SK-N-SH (cell line): ENCODE results near the gene NR1H2. TPM values are rescaled to one million over a fixed set of nuclear protein-coding genes. Genes with fewer than 3 reads are reported as not detected.

Experiments
- CTCF ChIA-PET: fragments of 300-600, 350-600 bp; formaldehyde crosslinking; extraction: SDS; loops from one replicate; lab custom pipeline; 2021; lab: Yijun Ruan, JAX
- POLR2A ChIA-PET: fragments of 350-600 bp; sonication (Branson Sonifier 250); formaldehyde crosslinking; extraction: SDS; loops from one replicate; lab custom pipeline; 2020; ENCODE audit warnings: antibody characterized with exemption, inconsistent platforms; lab: Yijun Ruan, JAX
- DNase-seq: peaks from one replicate; pipeline ENCODE4 v3.0.0; 2012
- H2AFZ ChIP-seq: fragments of 200-600 bp; sonication (generic); 2 replicates; pipeline ENCODE4 v1.8.1; 2016; ENCODE audit warnings: antibody characterized with exemption, mild to moderate bottlenecking, low read depth
- H3F3A ChIP-seq: fragments of 200-600 bp; sonication (generic); replicated peaks from 2 replicates; pipeline ENCODE3; 2016; ENCODE audit warnings: antibody characterized with exemption, mild to moderate bottlenecking; ENCODE audit not compliant: insufficient read depth
- H3K27ac ChIP-seq, 2 experiments: fragments of 200-500 bp in 1 of 2; fragments of 200-600 bp in 1 of 2; sonication (Bioruptor generic) in 1 of 2; sonication (generic), shearing (Covaris generic) in 1 of 2; 2 replicates each; pipeline versions ENCODE4 v1.5.1 to v1.6.1; 2014 to 2016; ENCODE audit warnings: low read depth in 2 of 2, inconsistent platforms in 1 of 2, low read length in 1 of 2, mild to moderate bottlenecking in 1 of 2, mixed read lengths in 1 of 2
- H3K27me3 ChIP-seq: fragments of 200-600 bp; sonication (generic), shearing (Covaris generic); 2 replicates; pipeline ENCODE4 v1.6.1; 2016; ENCODE audit warnings: mixed run types; ENCODE audit not compliant: insufficient read depth
- H3K36me3 ChIP-seq, 2 experiments: fragments of 200-500 bp in 1 of 2; fragments of 200-600 bp in 1 of 2; sonication (Bioruptor generic) in 1 of 2; sonication (generic) in 1 of 2; replicated peaks in 1 of 2; 2 replicates each; pipeline versions ENCODE3 to v1.5.1; 2014 to 2016; ENCODE audit warnings: low read length in 1 of 2, mild to moderate bottlenecking in 1 of 2; ENCODE audit not compliant: insufficient read depth in 2 of 2, control insufficient read depth in 1 of 2
- H3K4me1 ChIP-seq, 2 experiments: fragments of 200-500 bp in 1 of 2; fragments of 200-600 bp in 1 of 2; sonication (Bioruptor generic) in 1 of 2; sonication (generic), shearing (Covaris generic) in 1 of 2; 2 replicates each; pipeline versions ENCODE4 v1.5.1 to v1.6.1; 2014 to 2016; ENCODE audit warnings: low read depth in 1 of 2, low read length in 1 of 2, mixed run types in 1 of 2; ENCODE audit not compliant: insufficient read depth in 2 of 2, control insufficient read depth in 1 of 2
- H3K4me2 ChIP-seq: fragments of 200-600 bp; sonication (generic), shearing (Covaris generic); 2 replicates; pipeline ENCODE4 v1.6.1; 2017; ENCODE audit warnings: mixed run types
- H3K4me3 ChIP-seq, 2 experiments: fragments of 200-500 bp in 1 of 2; fragments of 200-600 bp in 1 of 2; sonication (Bioruptor generic) in 1 of 2; sonication (generic), shearing (Covaris generic) in 1 of 2; 2 replicates each; pipeline versions ENCODE4 v1.5.1 to v1.8.1; 2014 to 2016; ENCODE audit warnings: low read depth in 2 of 2, inconsistent platforms in 1 of 2, low read length in 1 of 2, mild to moderate bottlenecking in 1 of 2, mixed read lengths in 1 of 2, moderate library complexity in 1 of 2
- H3K79me2 ChIP-seq: fragments of 200-600 bp; sonication (generic); 2 replicates; pipeline ENCODE4 v1.8.1; 2017; ENCODE audit warnings: mild to moderate bottlenecking; ENCODE audit not compliant: insufficient read depth
- H3K9ac ChIP-seq: fragments of 200-600 bp; sonication (generic); 2 replicates; pipeline ENCODE4 v1.6.1; 2017; ENCODE audit warnings: mixed run types
- H3K9me2 ChIP-seq: fragments of 200-600 bp; sonication (generic); 2 replicates; pipeline ENCODE4 v1.6.1; 2017; ENCODE audit warnings: mixed run types
- H3K9me3 ChIP-seq: fragments of 200-600 bp; sonication (generic); 2 replicates; pipeline ENCODE4 v1.6.1; 2017; ENCODE audit warnings: mixed run types, mild to moderate bottlenecking, moderate library complexity
- H4K20me1 ChIP-seq: fragments of 200-600 bp; sonication (generic); 2 replicates; pipeline ENCODE4 v1.6.1; 2017; ENCODE audit warnings: mild to moderate bottlenecking, mixed run types; ENCODE audit not compliant: insufficient read depth
- CHD2 ChIP-seq: fragments of 150-350 bp; IDR thresholded peaks from 2 replicates; pipeline ENCODE4 v1.6.1; 2018; ENCODE audit warnings: low read length; ENCODE audit not compliant: partially characterized antibody
- CTCF ChIP-seq: fragments of 200-600 bp; sonication (generic); IDR thresholded peaks from 2 replicates; pipeline ENCODE4 v1.6.1; 2017; ENCODE audit warnings: antibody characterized with exemption, mild to moderate bottlenecking, moderate library complexity
- ELF1 ChIP-seq: IDR thresholded peaks from 2 replicates; pipeline ENCODE4 v1.4.0; 2012
- EZH2phosphoT487 ChIP-seq: fragments of 200-600 bp; sonication (generic); IDR thresholded peaks from 2 replicates; pipeline ENCODE4 v1.6.1; 2017; ENCODE audit warnings: low read depth, mixed run types, mild to moderate bottlenecking, antibody characterized with exemption, moderate library complexity, borderline replicate concordance
- FOXJ3 ChIP-seq: sonication (generic); formaldehyde crosslinking; IDR thresholded peaks from 2 replicates; pipeline ENCODE4 v1.5.1; 2020; ENCODE audit warnings: mild to moderate bottlenecking, missing genetic modification reagents
- GABPA ChIP-seq: IDR thresholded peaks from 2 replicates; pipeline ENCODE4 v1.4.0; 2012; ENCODE audit warnings: low read depth, mild to moderate bottlenecking
- GATA2 ChIP-seq: sonication (generic); formaldehyde crosslinking; IDR thresholded peaks from 2 replicates; pipeline ENCODE4 v1.5.0; 2020; ENCODE audit warnings: mild to moderate bottlenecking, missing genetic modification reagents
- IRF3 ChIP-seq: fragments of 150-350 bp; IDR thresholded peaks from 2 replicates; pipeline ENCODE4 v1.6.1; 2016; ENCODE audit warnings: mild to moderate bottlenecking, low read depth, low read length
- JUND ChIP-seq: IDR thresholded peaks from 2 replicates; pipeline ENCODE4 v1.4.0; 2012
- MXI1 ChIP-seq: IDR thresholded peaks from 2 replicates; pipeline ENCODE4 v1.6.1; 2012; ENCODE audit warnings: mild to moderate bottlenecking, low read depth, low read length, improper control_type of control experiment
- RAD21 ChIP-seq: IDR thresholded peaks from 2 replicates; pipeline ENCODE4 v1.6.1; 2012; ENCODE audit warnings: mild to moderate bottlenecking, low read length
- RCOR1 ChIP-seq: fragments of 150-350 bp; IDR thresholded peaks from 2 replicates; pipeline ENCODE4 v1.6.1; 2017; ENCODE audit warnings: antibody characterized with exemption, low read length
- TAF1 ChIP-seq: IDR thresholded peaks from 2 replicates; pipeline ENCODE4 v1.6.1; 2012; ENCODE audit warnings: low read depth, mild to moderate bottlenecking, low read length, moderate library complexity, borderline replicate concordance
- TCF12 ChIP-seq: IDR thresholded peaks from 2 replicates; pipeline ENCODE4 v1.4.0; 2012
- TEAD4 ChIP-seq: IDR thresholded peaks from 2 replicates; pipeline ENCODE4 v1.4.0; 2012; ENCODE audit warnings: mild to moderate bottlenecking, borderline replicate concordance; ENCODE audit not compliant: insufficient read depth
- USF1 ChIP-seq: IDR thresholded peaks from 2 replicates; pipeline ENCODE4 v1.4.0; 2012; ENCODE audit warnings: low read depth, borderline replicate concordance
- YY1 ChIP-seq: IDR thresholded peaks from 2 replicates; pipeline ENCODE4 v1.4.0; 2012; ENCODE audit warnings: low read depth, mild to moderate bottlenecking
- ZBTB33 ChIP-seq: IDR thresholded peaks from 2 replicates; pipeline ENCODE4 v1.4.0; 2012; ENCODE audit warnings: low read depth, borderline replicate concordance
- WGBS: methylation state at CpG from one replicate; pipeline ENCODE4 v1.1.6; 2017; ENCODE audit warnings: low lambda C conversion rate; 5-methylcytosine and 5-hydroxymethylcytosine counted together
- polyA plus RNA-seq, 3 experiments: library from polyadenylated mRNA; depleted of rRNA; stranded (reverse); fragments of >200 nt; gene quantifications; 2 replicates each; pipeline ENCODE4 v1.2.3, GENCODE V29; 2012

The NR1H2 gene
- polyA plus RNA-seq, 1 of the 3 experiments (the other 2 are of a cell fraction) = 108 TPM

GRCh38 chr19:50419580-50420035 lies 43.4 kb downstream of the NR1H2 start (continued):
- TF ChIP-seq YY1 = no peak

- Histone ChIP-seq H3K36me3 (no peaks in the 10 kb centered on the region), H3F3A (peaks cover 3% of the 10 kb centered on the region)
- TF ChIP-seq TCF12 (no peak), FOXJ3 (CRISPR knock-in tag) (no peak), IRF3 (no peak), GABPA (no peak), MXI1 (no peak), ELF1 (no peak), YY1 (no peak), USF1 (no peak), CTCF (no peak), TAF1 (no peak), ZBTB33 (no peak), GATA2 (no peak), RCOR1 (no peak), TEAD4 (no peak), RAD21 (no peak), CHD2 (no peak), JUND (no peak), EZH2phosphoT487 (no peak)
- TF ChIP-seq, all 33 proteins: peak for 0
- Histone ChIP-seq H3K4me3 (no peak overlapping the region), H3K27ac (no peak overlapping the region), H3K4me1 (no peaks in the 10 kb centered on the region), H2AFZ (no peak overlapping the region), H3K9me3 (no peaks in the 10 kb centered on the region), H3K9ac (no peak overlapping the region), H4K20me1 (no peaks in the 10 kb centered on the region), H3K79me2 (no peaks in the 10 kb centered on the region), H3K9me2 (no peaks in the 10 kb centered on the region), H3K4me2 (no peak overlapping the region), H3K27me3 (no peaks in the 10 kb centered on the region)
- ChIA-PET CTCF (interaction anchor here (1.0 to 5.3 kb wide), 4 partner anchors 33 to 136 kb away, joined by 3 to 22 read pairs (median 4); no protein-coding TSS in a partner anchor), POLR2A (no interaction called here)
- 59% methylated on average over 3 of the region's 3 CpGs for WGBS
- no peak for DNase-seq
Measured at GRCh38 chr19:50420127-50420526, 43.9 kb downstream of the NR1H2 start.
